Right lobe of liver (tissue), 6 donors: ENCODE results near the gene DLG4. TPM values are rescaled to one million over a fixed set of nuclear protein-coding genes. Genes with fewer than 3 reads are reported as not detected.

Source experiments
- ATAC-seq, 4 donors: fragments of 200-7000 bp; cut with Tn5 transposase; one replicate each; pipeline ENCODE4 v1.9.1; 2020; ENCODE audit warnings: mild to moderate bottlenecking in 4 of 4, moderate library complexity in 4 of 4
- DNase-seq, 3 donors: peaks; one replicate each; pipeline ENCODE4 v3.0.0-alpha.2; 2020
- H3K27ac ChIP-seq, 3 donors: fragments of 200-600 bp; one replicate each; pipeline ENCODE4 v1.8.0; 2022
- H3K27me3 ChIP-seq, 2 donors: fragments of 200-600 bp; one replicate each; pipeline ENCODE4 v1.8.0; 2022
- H3K36me3 ChIP-seq, 4 donors: fragments of 200-600 bp; sonication (generic) in 1 of 4; one replicate each; pipeline versions ENCODE4 v1.5.1 to v1.8.0; 2017 to 2022; ENCODE audit warnings: control low read depth in 1 of 4
- H3K4me1 ChIP-seq, 4 donors: fragments of 200-600 bp; sonication (generic) in 1 of 4; one replicate each; pipeline versions ENCODE4 v1.5.1 to v1.8.0; 2017 to 2022; ENCODE audit warnings: control low read depth in 1 of 4
- H3K4me3 ChIP-seq, 3 donors: fragments of 200-600 bp; one replicate each; pipeline ENCODE4 v1.8.0; 2022
- H3K9me3 ChIP-seq, 4 donors: fragments of 200-600 bp; sonication (generic) in 1 of 4; one replicate each; pipeline versions ENCODE4 v1.5.1 to v1.8.0; 2017 to 2022; ENCODE audit warnings: control low read depth in 1 of 4
- POLR2A ChIP-seq: fragments of 450-650 bp; IDR thresholded peaks from one replicate; pipeline ENCODE4 v1.6.1; 2017; ENCODE audit warnings: antibody characterized with exemption, mild to moderate bottlenecking
- WGBS: methylation state at CpG from one replicate; pipeline ENCODE4 v1.1.6; 2018; ENCODE audit warnings: low coverage, low lambda C conversion rate; ENCODE audit not compliant: insufficient coverage; ENCODE audit errors: missing lambda C conversion rate; 5-methylcytosine and 5-hydroxymethylcytosine counted together
- intact Hi-C, 2 donors: fragments of 100-400 bp; cut with DNase I; formaldehyde crosslinking; loops; one replicate each; pipeline versions ENCODE4 v1.11.2 to v1.14.1; 2022
- total RNA-seq, 6 experiments: library from RNA; depleted of rRNA in 2 of 6; stranded (reverse); fragments of >200 nt in 2 of 6; fragmentation: NEBNext Ultra II Directional in 3 of 6; extraction: Animal tissue kit (Norgen Biotek cat#: 25700) in 3 of 6; gene quantifications; one replicate each; pipeline versions ENCODE4 v1.1.0 to v1.2.4, GENCODE V29; 2016 to 2023
- TF ChIP-seq, protein P1 (sequence below), 4 donors: fragments of 200-600 bp in 3 of 4; fragments of 450-650 bp in 1 of 4; IDR thresholded peaks; one replicate each; pipeline versions ENCODE4 v1.5.1 to v1.8.0; 2016 to 2022; ENCODE audit warnings: antibody characterized with exemption in 4 of 4, mild to moderate bottlenecking in 2 of 4
- donor health status: DM: no; HTN: yes; CAD: no.
- donor health status: DM: no; HTN: no; CAD: no.
- donor health status: DM: no; HTN: no; CAD: no.
- donor health status: DM: no; HTN: yes; CAD: no.
- donor health status: DM: no; HTN: yes; CAD: no.

The DLG4 gene
- total RNA-seq, 6 experiments from 2014 or later: 3.0 to 6.4 (median 4.1) TPM

GRCh38 chr17:7179317-7180254, 40.0 kb downstream of the DLG4 start, which contains the start of gene ASGR1:
TSS of gene ASGR1 (minus strand) at chr17:7179370. CDS start at chr17:7178563, 807 bp downstream.
- H3K9me3 ChIP-seq: no peaks in the 10 kb centered on the region
- DNase-seq: peak; percentile 88 to 95 (median 93)
- H3K4me1 ChIP-seq: peaks cover 0 to 34% (median 5%) of the 10 kb centered on the region in 4 donors
- WGBS: 28% methylated on average over 7 of the region's 20 CpGs
- peak; percentile 58 to 78 (median 72) for ATAC-seq
- H3K4me3 ChIP-seq: peak within 1 kb of the TSS; percentile 44 to 81 (median 75)
- peak within 1 kb of the TSS; percentile 58 to 78 (median 61) for H3K27ac ChIP-seq
- intact Hi-C loops: no loop called here
- no peaks in the 10 kb centered on the region for H3K27me3 ChIP-seq
- TF ChIP-seq, protein P1, sequence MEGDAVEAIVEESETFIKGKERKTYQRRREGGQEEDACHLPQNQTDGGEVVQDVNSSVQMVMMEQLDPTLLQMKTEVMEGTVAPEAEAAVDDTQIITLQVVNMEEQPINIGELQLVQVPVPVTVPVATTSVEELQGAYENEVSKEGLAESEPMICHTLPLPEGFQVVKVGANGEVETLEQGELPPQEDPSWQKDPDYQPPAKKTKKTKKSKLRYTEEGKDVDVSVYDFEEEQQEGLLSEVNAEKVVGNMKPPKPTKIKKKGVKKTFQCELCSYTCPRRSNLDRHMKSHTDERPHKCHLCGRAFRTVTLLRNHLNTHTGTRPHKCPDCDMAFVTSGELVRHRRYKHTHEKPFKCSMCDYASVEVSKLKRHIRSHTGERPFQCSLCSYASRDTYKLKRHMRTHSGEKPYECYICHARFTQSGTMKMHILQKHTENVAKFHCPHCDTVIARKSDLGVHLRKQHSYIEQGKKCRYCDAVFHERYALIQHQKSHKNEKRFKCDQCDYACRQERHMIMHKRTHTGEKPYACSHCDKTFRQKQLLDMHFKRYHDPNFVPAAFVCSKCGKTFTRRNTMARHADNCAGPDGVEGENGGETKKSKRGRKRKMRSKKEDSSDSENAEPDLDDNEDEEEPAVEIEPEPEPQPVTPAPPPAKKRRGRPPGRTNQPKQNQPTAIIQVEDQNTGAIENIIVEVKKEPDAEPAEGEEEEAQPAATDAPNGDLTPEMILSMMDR (IDR thresholded peaks at IDR 0.05): no peak
- TF ChIP-seq POLR2A: peak; percentile 82
- no peaks in the 10 kb centered on the region for H3K36me3 ChIP-seq

GRCh38 chr17:7178973-7179316, 40.7 kb downstream of the DLG4 start:
- intact Hi-C loops: no loop called here
- Histone ChIP-seq H3K27ac (peak overlapping the region; percentile 53 to 78 (median 61)), H3K36me3 (peaks cover 0 to 3% (median 0%) of the 10 kb centered on the region in 4 donors), H3K4me3 (peak overlapping the region; percentile 44 to 81 (median 75)), H3K4me1 (peaks cover 0 to 31% (median 3%) of the 10 kb centered on the region in 4 donors), H3K9me3 (no peaks in the 10 kb centered on the region), H3K27me3 (no peaks in the 10 kb centered on the region)
- ATAC-seq (no peak), DNase-seq (no peak)
- TF ChIP-seq, protein P1 (IDR thresholded peaks at IDR 0.05): no peak
- 26% methylated on average over 5 of the region's 11 CpGs for WGBS

DNA sequence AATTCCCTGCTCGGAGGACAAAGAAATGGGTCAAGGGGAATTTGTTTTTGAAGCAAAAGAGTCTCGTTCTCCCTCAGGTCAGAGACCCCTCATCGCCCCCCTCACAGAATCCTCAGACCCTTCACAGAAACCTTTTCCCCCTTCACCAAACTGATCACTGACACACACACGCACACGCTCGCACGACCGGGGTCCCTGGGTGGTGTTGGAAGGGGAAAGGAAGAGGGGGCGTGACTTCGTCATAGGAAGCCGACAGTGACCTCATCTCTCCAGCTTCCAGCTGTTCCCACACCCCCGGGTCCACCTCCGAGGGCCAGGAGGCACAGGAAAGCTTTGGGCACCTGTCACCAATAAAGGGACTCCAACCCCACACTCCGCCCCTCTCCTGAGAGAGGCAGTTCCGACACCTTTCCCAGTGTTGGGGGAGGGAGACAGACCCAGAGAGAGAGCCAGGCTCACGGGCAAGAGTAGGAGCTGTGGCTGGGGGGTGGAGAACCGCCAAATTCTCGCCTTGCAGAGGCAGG, 41.6 kb downstream of the DLG4 start:
- peak; percentile 87 to 93 (median 90) for DNase-seq

GRCh38 chr17:7177191-7177953, 42.3 kb downstream of the DLG4 start:
- H3K27ac ChIP-seq: peak overlapping the region; percentile 53 to 78 (median 61)
- no peaks in the 10 kb centered on the region for H3K27me3 ChIP-seq
- ATAC-seq (peak; percentile 43 to 60 (median 60)), DNase-seq (peak; percentile 76 to 78 (median 77))
- H3K36me3 ChIP-seq: peaks cover 0 to 14% (median 0%) of the 10 kb centered on the region in 4 donors
- intact Hi-C loops: no loop called here
- TF ChIP-seq, protein P1 (IDR thresholded peaks at IDR 0.05): peak; percentile 69 to 94 (median 90)
- TF ChIP-seq POLR2A: no peak
- peaks cover 0 to 42% (median 3%) of the 10 kb centered on the region in 4 donors for H3K4me1 ChIP-seq
- WGBS: 2% methylated on average over 24 of the region's 31 CpGs
- peak overlapping the region; percentile 44 to 81 (median 75) for H3K4me3 ChIP-seq
- no peaks in the 10 kb centered on the region for H3K9me3 ChIP-seq

More for the DNA sequence above, 41.6 kb downstream of the DLG4 start:
- intact Hi-C loops: no loop called here
- H3K36me3 ChIP-seq: peaks cover 0 to 10% (median 0%) of the 10 kb centered on the region in 4 donors
- H3K27ac ChIP-seq: peak overlapping the region; percentile 53 to 78 (median 61)
- TF ChIP-seq, protein P1 (IDR thresholded peaks at IDR 0.05): no peak
- peak; percentile 93 for TF ChIP-seq POLR2A
- H3K4me1 ChIP-seq: peaks cover 0 to 37% (median 3%) of the 10 kb centered on the region in 4 donors
- no peaks in the 10 kb centered on the region for H3K9me3 ChIP-seq
- H3K27me3 ChIP-seq: no peaks in the 10 kb centered on the region
- peak overlapping the region; percentile 44 to 81 (median 75) for H3K4me3 ChIP-seq
- WGBS: 1% methylated on average over 17 of the region's 18 CpGs
- ATAC-seq: peak; percentile 61 to 71 (median 66)
